GM19467 (cell line): Measurements from ENCODE around the gene RANGAP1.
A peak's percentile ranks its signal among the peaks of the same experiment; 100 is the strongest.

Source experiments
- ATAC-seq: cut with Tn5 transposase; IDR thresholded peaks from one replicate; pipeline ENCODE4 v1.9.1; 2021; ENCODE audit warnings: mild to moderate bottlenecking, moderate library complexity; ENCODE audit not compliant: unreplicated experiment

Gene RANGAP1

DNA sequence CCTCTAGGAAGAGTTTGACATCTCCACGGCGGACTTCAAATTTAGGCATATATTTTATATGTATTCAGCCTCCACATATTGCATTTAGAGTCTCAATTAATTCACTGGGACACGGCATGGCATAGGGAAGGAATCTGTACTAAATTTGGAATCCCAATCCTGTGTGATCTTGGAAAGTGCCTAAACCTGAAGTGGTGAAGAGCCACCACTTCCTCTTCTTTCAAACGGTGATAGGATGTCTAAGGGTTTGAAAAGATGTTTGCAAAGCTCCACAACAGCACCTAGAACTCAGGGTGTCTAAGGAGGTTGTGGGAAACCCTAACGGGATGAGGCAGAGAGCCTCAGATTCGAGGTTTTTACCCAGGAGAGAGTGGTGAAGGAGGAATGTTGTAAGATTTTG, 81.9 kb downstream of the RANGAP1 start:
- ATAC-seq, result no peak

DNA sequence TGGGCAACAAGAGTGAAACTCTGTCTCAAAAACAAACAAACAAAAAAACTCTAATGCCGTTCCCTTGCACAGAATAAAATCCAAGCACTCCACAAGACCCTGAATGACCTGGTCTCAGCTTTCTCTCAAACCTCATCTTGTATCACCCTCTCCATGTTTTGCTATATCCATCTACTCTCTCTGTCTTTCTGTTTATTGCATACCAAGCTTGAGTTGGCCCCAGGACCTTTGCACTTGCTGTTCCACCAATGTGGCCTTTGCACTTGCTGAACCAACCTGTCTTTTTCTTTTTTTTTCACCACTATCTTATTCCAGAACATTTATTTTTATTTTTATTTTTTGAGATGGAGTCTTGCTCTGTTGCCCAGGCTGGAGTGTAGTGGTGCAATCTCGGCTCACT, 82.9 kb downstream of the RANGAP1 start:
- ATAC-seq, result no peak

DNA sequence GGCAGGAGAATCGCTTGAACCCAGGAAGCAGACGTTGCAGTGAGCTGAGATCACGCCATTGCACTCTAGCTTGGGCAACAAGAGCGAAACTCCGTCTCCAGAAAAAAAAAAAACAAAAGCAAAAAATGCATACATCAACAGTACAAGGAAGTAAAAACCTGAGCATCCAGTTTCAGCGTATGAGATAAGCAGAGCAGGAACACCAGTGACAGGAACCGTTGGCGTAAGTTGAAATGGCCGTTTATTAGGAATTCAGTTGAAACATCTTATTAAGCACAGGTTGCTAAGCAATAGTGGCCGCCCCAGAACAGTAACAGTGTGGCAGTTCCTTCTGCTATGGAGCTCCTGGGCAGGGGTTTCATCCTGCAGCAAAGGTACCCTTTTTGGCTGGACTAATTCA, 84.8 kb downstream of the RANGAP1 start:
- ATAC-seq, result no peak

DNA sequence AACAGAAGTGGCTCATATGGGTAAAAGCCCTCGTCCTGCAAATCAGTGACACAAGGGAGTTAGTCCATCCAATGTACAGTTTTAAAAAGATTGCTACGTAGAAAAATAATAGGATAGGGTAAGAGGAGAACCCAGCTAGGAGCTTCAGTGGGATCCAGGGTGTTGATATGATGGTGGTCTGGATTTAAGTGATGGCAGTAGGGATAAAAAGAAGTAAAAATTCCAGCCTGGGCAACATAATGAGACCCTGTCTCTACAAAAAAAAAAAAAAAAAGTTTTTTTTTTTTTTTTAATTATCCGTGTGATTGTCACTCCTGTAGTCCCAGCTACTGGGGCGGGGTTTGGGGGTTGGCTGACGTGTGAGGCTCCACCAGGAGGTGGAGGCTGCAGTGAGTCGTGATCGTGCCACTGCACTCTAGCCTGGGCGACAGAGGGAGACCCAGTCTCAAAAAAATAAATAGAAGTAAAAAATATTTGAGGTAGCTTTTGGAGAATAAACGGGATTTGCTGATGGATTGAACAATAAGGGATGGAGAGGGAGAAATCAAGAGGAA, 87.9 kb downstream of the RANGAP1 start:
- ATAC-seq, result no peak

DNA sequence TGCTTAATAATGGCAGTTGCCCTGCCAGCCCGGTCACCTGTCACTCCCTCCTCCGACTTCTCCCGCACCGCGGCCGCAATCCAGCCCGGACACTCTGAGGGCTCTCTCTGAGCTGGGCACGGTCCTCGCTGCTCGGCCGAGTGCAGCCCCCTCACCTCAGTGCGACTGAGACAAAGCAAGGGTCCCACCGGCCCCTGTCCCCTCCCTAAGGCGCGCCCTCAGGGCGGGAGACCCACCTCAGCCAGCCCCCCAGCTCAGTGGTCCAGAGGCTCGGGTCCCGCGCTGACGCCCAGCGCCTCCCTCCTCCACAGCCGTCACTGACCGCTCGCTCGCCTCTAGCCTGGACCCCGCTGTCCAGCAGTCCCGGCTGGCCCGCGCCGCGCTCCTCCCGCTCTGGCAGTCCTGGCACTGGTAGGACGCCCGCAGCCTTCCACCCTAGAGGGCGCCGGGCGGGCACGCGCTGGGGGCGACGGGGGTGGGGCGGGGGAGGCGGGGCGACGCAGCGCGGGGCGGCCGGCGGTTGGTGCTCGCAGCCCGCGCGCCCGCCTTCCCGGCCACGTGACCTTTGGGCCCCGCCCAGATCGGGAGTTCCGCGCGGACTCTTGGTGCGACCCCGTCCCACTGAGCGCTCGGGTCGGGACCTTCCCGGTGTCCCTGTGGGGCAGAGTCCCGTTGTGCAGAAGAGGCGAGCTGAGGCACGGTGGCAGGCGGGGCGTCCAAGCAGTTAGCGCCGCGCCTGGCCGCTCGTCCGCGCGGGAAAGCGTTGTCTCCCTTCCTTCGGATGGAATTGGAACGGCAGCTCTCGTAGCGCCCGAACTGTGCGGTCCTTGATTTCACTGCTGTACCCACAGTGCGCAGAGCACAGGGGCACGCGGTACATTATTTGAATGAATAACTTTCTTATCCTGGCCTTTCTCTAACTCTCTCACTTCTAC, 88.7 kb downstream of the RANGAP1 start:
- ATAC-seq, result peak; percentile 68
